GM12873 (cell line): ENCODE measurements around the gene S100P.

Experiments
- TF ChIP-seq, protein P1 (sequence below): IDR thresholded peaks from 2 replicates; pipeline ENCODE4 v1.5.1; 2012; ENCODE audit warnings: low read depth, mild to moderate bottlenecking, moderate library complexity, low read length, control low read depth; ENCODE audit not compliant: insufficient read depth; ENCODE audit errors: missing control alignments

S100P gene

DNA sequence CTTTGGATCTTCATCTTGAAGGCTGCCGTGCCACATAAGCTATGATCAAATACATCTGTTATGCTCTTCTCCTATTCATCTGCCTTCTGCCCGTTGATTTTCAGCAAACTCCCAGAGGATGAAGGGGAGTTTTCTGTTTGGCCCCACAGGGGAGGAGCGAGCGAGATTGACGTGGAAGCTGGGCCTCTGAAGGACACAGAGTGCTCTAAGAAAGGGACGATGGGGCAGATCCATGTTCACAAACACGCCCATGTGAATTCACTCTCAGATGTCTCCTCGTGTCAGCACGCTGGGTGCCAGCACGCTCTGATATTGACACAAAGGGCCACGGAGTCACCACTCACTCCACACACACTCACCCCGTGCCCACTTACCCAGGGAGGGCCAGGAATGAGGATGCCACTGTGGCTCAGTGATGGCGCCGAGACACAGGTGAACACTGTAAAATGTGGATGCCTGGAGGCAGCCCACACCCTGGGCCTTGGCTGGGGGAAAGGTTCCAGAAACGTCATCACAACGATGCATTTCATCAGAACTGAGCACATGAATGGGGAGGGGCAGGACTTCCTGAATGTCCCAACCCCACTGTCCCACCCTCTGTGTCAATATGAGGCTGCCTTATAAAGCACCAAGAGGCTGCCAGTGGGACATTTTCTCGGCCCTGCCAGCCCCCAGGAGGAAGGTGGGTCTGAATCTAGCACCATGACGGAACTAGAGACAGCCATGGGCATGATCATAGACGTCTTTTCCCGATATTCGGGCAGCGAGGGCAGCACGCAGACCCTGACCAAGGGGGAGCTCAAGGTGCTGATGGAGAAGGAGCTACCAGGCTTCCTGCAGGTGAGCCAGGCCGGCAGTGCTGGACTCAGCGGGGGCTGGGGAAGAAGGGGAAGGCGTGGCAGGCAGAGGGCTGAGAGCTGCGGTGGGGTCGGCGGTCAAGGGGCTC lies at the start of gene S100P:
TSS of gene S100P (plus strand) at position 648 of the 946 bp plus-strand sequence. CDS start at position 703, 55 bp downstream.
- TF ChIP-seq, protein P1, sequence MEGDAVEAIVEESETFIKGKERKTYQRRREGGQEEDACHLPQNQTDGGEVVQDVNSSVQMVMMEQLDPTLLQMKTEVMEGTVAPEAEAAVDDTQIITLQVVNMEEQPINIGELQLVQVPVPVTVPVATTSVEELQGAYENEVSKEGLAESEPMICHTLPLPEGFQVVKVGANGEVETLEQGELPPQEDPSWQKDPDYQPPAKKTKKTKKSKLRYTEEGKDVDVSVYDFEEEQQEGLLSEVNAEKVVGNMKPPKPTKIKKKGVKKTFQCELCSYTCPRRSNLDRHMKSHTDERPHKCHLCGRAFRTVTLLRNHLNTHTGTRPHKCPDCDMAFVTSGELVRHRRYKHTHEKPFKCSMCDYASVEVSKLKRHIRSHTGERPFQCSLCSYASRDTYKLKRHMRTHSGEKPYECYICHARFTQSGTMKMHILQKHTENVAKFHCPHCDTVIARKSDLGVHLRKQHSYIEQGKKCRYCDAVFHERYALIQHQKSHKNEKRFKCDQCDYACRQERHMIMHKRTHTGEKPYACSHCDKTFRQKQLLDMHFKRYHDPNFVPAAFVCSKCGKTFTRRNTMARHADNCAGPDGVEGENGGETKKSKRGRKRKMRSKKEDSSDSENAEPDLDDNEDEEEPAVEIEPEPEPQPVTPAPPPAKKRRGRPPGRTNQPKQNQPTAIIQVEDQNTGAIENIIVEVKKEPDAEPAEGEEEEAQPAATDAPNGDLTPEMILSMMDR, result no peak

DNA sequence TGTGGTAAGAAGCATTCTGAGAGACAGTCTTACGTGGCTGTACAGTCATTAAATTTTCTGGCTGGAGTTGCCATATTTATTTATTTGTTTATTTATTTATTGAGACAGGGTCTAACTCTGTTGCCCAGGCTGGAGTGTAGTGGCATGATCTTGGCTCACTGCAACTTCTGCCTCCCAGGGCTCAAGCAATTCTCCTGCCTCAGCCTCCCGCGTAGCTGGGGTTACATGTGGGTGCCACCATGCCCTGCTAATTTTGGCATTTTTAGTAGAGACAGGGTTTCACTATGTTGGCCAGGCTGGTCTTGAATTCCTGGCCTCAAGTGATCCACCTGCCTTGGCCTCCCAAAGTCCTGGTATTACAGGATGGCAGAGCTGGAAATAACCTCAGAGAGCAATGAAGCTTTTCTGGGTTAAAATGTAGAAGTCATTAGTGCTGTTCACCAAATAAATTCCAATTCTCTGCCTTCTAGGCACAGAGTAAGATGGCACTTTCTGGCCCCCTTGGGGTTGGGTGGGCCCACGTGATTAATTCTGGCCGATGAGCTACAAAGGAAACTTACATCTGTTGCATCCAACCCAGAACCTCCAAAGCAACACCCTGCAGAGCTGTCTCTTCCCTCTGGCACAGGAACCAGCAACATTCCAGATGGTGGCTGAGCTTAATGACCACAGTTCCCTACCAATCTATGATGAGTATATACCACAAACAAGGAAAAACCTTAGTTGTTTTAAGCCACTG lies 48.7 kb upstream of the S100P start:
- TF ChIP-seq, protein P1, result no peak

DNA sequence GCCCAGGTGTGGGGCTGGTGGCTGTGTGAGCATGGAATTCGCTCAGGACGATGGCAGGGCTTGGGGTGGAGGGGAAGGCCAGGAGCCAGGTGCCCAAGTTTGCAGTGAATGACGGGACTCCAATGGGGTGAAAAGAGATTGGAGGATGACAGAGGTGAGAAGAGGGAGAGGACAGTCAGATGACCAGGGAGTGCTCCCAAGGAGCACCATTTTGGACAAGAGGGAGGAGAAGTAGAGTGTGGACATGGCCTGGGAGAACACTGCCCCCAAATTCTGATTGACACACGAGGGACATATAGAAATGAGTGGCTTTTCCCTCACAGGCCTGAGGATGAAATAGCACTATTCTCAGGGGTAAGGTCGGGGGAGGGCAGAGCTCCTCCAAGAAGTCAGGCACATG lies 46.5 kb upstream of the S100P start:
- TF ChIP-seq, protein P1, result no peak

DNA sequence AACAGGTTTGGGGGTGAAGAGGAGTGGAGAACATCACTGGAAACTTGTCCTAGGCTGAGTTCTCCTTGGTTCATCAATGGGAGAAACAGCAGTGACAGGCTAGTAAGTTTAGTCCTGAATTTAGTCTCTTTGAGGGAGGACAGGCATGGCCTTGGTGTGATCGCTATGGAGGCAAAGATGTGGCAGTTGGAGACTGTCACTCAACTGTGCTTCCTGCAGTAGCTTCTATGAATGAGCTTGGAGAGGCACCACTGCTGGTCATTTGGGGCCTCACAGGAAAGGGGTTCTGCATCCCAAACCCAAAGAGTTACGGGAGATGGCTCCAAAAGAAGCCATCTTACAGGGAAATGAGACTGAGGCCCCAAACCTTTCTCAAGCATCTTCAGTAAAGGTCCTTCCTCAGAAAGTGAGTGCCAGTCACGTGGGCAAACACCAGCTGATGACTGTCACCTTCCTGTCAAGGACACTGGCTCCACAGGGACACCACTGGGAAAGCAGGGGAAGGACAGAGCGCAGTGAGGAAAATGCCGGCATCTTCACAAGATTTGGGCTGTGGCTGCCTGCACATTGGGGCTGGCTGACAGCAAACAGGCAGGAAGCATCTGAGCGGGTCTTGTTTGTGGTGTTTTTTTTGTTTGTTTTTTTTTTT lies 46.0 kb upstream of the S100P start:
- TF ChIP-seq, protein P1, result no peak

DNA sequence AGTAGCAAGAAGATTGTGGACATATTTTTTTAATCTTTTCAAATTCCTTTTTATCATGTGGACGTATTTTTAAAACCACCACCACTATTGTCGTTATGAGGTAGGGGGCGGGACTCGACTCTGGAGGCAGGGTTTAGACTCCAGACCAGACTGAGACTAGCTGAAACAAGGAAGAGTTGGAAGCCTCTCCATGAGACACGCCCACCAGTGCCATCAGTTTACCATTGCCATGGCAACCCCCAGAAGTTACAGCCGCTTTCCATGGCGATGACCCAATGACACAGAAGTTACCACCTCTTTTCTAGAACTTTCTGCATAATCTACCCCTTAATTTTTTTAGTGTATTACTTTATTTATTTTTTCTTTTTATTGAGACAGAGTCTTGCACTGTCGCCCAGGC lies 44.5 kb upstream of the S100P start:
- TF ChIP-seq, protein P1, result no peak

DNA sequence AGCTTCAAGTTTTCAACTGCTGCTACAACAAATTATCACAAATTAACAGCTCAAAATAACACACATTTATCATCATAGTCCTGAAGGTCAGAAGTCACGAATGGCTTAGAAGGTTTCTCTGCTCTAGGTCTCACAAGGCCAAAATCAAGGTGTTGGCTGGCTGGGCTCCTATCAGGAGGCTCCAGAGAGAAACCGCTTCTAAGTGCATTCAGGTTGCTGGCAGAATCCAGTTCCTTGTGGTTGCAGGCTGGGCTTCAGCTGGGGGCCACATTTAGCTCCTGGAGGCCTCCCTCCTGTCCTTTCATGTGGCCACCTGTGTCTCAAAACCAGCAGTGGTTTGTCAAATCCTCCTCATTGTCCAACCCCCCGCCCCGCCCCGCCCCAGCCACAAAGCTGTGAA lies 37.8 kb upstream of the S100P start:
- TF ChIP-seq, protein P1, result no peak
